GM03348 (cell line): ENCODE data around the gene EPB41L4B.
A peak's percentile ranks its signal among the peaks of the same experiment; 100 is the strongest.
"Not testable (repeated sequence)": the region's sequence is repeated elsewhere in the genome, so short reads cannot be mapped to it uniquely, and the experiment has no call there.

Experiments
- DNase-seq: peaks from one replicate; pipeline ENCODE4 v3.0.0; 2012; ENCODE audit warnings: low spot score

The EPB41L4B gene

DNA sequence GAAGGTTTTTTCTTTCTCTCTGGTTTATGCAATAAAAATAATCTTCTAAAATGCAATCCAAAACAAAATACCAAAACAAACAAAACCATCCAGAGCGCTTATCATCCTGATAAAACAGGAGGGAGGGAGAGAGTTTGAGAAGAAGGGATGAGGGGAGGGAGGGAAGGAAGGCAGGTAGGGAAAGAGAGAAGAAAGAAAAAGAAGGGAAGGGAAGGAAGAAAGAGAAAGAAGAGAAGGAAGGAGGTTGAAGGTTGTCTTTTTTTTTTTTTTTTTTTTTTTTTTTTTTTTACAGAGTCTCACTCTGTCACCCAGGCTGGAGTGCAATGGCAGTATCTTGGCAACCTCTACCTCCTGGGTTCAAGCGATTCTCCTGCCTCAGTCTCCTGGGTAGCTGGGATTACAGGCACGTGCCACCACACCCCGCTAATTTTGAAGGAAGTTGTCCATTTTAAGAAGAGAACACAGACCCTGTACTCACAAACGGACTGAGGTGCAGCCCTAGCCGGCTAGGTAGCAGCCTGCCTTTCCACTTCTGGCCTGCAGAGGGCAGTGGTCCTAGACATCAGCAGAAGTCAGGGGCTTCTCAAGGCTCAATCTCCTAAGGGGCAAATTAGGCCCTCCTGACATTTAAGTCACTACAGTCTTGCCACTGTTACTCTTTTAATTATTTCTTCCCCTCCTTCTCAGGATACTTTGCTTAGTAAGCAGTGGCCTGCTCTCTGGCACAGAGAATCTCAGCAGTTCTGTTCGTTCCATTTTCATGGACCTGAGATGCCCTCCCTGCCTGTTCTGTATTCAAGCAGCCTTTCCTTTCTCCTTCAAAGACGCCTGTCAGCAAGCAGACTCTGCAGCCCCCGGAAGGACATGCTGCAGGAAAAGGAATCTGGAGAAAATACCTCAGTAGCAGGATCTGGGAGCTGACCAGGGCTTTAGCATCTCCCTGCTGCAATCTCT is 76.4 kb downstream of the EPB41L4B start:
- peak; percentile 73 for DNase-seq

DNA sequence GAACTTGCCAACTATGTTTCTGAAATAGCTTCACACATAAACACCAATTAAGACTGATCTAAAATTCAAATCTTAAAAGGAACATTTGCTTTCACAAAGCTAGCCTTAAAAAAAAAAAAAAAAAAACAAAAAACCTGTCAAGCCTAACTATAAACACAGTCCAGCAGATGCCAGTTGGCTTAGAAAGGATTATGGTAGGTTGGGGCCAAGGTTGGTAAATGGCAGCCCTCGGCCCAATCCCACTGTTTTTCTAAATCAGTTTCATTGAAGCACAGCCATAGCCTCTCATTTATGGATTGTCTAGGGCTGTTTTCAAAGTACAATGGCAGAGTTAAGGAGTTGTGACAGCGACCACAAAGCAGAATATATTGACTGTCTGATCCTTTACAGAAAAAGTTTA is 78.1 kb downstream of the EPB41L4B start:
- no peak for DNase-seq

- DNase-seq, result no peak
Observed at GRCh38 chr9:109242014-109242413, 78.8 kb downstream of the EPB41L4B start.

DNA sequence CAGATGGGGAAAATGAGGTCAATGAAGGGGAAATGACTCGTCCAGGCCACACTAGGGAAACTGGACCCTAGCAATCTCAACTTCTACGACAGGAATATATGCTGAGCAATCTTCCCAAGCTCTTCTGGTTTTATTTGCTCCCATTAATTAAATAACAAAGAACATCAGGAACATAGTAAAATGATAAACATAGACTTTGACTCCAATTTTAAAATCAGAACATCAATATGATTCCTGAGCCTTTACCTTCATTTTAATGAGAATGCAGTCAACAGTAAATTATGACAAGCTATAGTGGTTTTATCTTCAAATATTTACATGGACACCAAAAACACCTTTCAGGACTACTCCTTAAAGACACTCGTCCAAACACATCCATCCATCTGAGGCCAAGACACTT is 79.7 kb downstream of the EPB41L4B start:
- no peak for DNase-seq

GRCh38 chr9:109239240-109239639 is 81.6 kb downstream of the EPB41L4B start:
- no peak for DNase-seq

- DNase-seq, result peak; percentile 31
Observed at GRCh38 chr9:109238655-109239054, 82.2 kb downstream of the EPB41L4B start.

GRCh38 chr9:109238125-109238524 is 82.7 kb downstream of the EPB41L4B start:
- no peak for DNase-seq

DNA sequence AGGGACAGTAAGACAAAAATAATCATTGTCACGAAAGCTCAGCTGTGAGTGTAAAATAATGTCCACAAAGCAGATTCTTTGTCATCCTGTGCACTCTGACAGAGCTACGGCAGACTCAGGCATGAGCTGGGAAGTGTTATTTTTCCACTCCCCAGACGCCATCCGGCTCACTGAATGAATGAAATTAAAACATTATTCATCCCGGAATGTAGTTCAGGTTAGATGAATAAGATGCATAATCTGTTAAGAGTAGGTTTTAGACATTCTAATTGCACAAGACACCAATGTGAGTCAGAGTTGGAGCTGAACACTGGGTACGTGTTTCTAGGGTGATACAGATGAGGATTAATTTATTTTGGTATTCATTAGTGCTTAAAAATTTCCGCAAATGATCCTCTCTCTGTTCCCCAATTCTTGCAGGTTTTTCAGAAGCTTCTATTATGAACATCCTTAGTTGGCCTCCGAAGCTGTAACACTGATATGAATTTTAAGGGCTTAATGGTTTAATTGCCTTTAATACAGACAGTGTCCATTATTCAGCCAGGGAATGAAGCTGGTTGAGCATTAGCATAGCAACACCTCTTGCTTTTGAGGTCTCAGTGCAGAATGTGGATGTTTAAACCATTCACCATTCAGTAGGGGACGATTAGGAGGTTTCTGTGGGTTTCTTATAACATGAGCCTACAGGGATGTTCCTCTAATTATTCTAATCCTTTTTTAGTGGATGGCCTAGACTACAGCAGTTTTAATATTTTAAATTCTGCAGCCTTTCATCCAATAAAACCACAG is 88.2 kb downstream of the EPB41L4B start:
- peak; percentile 62 for DNase-seq

DNA sequence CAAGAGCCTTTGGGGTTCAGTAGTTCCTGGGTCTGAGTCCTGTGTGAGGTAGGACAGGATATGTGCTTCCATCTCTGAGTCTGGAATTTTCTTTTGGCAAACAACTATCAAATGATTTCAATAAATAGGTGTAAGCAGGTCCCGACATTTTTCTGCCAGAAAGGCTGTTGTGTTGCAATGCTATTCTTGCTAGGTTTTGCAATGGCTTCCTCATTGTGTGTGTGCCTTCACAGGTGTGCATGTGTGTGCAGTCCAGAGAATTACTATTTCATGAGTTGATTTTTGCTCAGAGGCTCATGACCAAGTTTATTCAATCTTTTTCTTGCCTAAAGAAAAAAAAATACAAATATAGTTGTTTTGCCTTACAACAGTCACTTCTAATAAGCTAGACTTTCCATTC is 89.3 kb downstream of the EPB41L4B start:
- no peak for DNase-seq

GRCh38 chr9:109230277-109230676 is 90.6 kb downstream of the EPB41L4B start:
- no peak for DNase-seq

GRCh38 chr9:109229682-109230081 is 91.2 kb downstream of the EPB41L4B start:
- DNase-seq, result no peak

GRCh38 chr9:109228093-109228642 is 92.7 kb downstream of the EPB41L4B start:
- no peak for DNase-seq

DNA sequence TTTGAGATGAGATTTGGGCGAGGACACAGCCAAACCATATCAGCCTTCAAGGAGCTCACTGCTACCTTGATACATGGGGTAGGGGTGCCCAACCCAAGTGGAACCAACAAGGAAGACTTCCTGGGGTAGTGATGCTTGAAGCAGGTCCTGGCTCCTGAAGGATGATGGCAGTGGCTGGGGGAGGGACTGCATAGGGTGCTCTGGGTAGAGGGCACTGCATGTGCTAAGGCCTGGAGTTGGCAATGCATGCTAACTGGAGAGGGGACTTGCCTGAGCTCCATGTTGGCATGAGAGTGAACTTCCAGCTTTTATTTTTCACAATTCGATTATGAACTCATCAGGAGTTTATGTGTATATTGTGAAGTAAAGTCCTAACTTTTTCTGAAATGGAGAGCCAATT is 95.2 kb downstream of the EPB41L4B start:
- DNase-seq, result no peak

DNA sequence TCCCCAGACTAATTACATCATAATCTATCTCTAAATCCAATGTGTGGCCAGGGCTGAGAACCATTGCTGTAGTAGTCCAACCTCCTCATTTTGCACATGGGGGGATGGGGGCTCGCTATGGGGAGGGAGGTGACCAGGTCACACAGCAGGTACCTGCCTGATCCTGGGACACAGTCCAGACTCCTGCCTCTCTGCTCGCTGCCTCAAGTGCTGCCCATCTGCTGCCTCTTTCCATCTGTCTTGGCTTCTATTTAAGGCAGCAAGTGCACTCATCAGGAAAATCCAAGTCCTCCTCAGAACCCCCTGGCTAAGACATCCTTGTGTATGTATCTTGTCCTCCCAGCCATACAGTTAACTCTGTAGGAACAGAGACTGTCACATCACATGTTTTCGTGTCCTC is 96.1 kb downstream of the EPB41L4B start:
- no peak for DNase-seq

- DNase-seq, result not testable (repeated sequence)
Observed at GRCh38 chr9:109218242-109218641, 102.6 kb downstream of the EPB41L4B start.

DNA sequence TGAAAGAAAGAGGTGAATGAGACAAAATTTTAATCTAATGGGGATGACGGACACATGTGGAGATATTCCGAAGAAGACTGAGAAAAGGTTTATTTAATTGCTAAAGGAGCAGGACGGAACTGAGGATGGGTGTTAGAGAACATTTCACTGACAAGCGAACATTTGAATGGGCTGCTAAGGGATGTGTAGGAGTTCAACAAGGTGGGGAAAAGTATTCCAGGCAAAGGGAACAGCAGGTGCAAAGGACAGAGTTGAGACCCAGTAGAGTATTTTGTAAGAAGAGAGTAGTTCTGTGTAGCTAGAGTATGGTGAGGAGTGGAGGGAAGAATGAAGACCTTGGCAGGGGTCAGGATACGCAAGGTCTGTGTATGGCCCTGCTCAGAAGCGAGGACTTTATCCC is 106.4 kb downstream of the EPB41L4B start:
- no peak for DNase-seq

GRCh38 chr9:109213285-109214121 is 107.4 kb downstream of the EPB41L4B start:
- DNase-seq, result no peak

- no peak for DNase-seq
Observed at GRCh38 chr9:109212768-109213167, 108.1 kb downstream of the EPB41L4B start.

GRCh38 chr9:109206670-109207069 is 114.2 kb downstream of the EPB41L4B start:
- no peak for DNase-seq

- DNase-seq, result no peak
Observed at GRCh38 chr9:109205526-109205925, 115.3 kb downstream of the EPB41L4B start.

DNA sequence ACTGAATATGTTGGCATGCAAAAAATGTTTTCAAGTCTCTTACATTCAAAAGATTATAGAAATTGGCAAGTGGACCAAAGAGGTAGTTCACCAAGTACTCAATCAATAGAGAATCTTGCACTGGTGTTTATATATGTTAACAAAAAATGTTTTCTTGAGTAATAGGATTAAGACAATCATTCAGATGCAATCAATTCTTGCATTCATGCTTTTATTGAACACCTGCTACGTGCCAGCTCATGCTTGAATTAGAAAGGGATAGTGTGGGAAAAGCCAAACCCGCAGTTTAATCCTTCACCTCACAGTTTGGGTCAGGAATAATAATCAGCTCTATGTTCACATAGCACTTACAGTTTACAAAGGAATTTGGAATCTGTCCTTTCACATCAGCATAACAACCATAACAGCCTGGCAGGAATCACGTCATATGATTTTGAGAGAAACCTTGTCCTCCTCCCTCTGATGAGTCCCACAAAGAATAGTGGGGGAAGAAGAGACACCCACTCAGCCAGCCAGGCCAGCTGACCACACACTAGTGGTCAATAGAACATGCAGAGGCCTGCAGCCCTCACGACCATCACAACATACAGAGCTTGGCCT is 117.0 kb downstream of the EPB41L4B start:
- DNase-seq, result no peak
